Activated CD4-positive, alpha-beta T cell treated with anti-CD3 and anti-CD28 coated beads for 1 hour (primary cell): ENCODE measurements around the gene GREM2.

Source experiments
- DNase-seq: peaks from one replicate; pipeline ENCODE4 v3.0.0-alpha.2; 2020

The GREM2 gene

GRCh38 chr1:240555524-240555923, 56.4 kb downstream of the GREM2 start:
- DNase-seq: no peak

DNA sequence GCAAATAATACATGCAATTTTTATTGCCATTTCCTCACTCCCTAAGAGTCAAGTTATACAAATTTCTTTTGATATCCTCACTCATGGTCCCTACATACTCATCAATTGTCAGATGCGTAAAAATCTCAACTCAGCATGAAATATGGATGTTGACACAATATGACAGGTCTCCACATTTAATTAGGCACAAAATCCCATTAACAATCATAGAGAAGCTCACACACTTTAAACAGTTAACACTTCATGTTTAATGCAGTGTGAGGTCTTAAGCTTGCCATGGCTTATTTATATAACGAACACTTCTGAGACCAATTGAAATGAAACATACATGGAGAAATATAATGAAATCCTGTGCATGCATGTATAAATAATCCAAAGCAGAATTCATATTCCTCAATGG, 58.6 kb downstream of the GREM2 start:
- DNase-seq: no peak

- no peak for DNase-seq
These were observed 72.1 kb downstream of the GREM2 start for GRCh38 chr1:240539769-240540414.

- no peak for DNase-seq
These were observed 73.1 kb downstream of the GREM2 start for GRCh38 chr1:240538776-240539430.

- no peak for DNase-seq
These were observed 78.7 kb downstream of the GREM2 start for GRCh38 chr1:240533154-240533780.

GRCh38 chr1:240528591-240528990, 83.4 kb downstream of the GREM2 start:
- DNase-seq: no peak

DNA sequence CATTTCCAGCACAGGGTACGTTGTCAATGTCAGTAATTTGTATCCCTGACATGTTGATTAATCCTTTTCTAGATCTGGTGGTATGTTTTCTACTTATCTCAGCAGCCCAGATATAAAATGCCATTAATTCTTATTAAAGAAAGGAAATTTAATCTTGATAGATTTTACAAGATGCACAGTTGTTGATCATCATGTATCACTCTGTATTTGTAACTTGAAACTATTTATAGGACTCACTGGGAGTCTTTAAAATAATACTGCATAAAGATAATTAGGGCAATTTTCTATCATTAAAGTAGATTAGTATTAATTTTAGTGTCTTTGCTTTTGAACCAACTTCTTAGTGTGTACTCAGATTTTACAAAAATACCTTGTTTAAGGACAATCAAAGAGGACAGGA, 84.9 kb downstream of the GREM2 start:
- no peak for DNase-seq

DNA sequence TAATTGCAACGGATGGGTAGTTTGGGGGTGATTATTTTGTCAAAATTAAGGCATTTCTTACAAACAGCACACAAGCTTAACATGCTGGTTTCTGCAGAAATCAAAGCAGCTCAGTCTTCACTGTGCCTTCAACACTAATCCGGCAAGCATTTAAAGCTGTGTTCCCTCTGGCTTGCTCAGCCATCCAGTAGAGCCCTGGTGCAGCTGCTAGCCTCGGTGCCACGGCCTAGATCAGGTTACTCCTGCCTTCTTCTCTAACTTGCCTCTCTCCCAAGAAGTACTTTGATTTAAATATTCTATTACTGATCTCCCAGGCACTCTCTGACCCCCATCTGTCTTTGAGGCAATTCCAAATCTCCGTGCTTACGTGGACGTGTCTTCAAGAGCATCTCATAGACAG, 85.6 kb downstream of the GREM2 start:
- no peak for DNase-seq

DNA sequence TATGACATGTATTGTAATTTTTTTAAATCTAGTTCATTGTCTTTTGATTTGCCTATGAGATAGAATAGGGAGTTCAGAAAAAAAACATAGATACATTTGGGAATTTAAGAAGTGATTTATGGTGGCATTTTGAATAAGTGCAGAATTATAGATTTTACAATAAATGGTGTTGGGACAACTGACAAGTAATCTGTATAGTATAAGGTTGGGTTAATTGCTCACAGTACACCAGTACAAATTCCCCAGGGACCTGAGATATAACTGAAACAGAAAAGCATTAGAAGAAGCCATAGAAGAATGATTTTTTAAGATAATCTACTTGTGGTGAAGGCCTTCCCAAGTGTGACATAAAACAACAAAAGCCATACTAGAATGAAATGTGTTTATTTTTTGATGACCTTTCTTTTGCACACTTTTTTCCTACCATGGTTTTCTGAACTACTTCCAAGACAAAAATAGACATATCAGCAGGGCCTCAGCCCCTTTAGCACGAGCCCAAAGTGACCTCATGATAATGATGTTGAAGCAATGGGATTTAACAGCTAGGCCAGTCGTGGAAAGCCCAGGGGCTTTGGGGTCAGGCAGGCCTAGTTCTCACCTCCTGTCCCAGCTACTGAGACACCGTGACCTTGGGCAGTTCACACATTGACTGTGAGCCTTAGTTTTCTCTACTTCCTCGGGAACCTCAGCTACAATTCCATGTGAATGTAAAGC, 87.4 kb downstream of the GREM2 start:
- DNase-seq: no peak

DNA sequence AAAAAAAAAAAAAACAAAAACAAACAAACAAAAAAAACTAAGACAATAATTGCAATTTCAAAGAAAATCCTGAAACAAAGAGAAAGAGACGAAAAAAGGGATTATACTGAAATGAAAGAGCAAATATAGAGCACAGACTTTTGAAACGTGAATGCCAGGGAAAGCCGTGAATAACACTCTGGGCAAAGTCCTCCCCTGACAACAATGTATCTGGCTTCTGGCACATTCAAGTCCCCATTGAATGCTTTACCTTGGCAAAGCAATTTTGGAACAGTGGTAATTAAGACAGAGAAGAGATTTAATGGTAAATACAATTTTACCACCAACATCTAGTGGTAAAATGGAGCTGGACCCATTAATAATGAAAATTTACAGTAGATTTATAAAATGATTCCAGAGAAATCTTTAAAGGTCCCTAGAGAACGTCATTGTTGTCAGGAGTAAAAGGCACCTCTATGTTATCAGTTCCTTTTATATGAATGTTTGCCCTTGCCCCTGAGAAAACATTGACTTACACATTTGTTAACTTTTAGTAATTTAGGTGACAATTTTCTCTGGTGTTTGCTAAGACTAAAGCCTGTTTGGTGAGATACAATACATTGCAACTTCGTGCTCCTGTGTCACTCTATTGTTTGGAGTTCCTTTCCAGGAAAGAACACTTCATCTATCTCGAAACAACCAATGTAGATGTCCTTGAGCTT, 89.7 kb downstream of the GREM2 start:
- DNase-seq: no peak

DNA sequence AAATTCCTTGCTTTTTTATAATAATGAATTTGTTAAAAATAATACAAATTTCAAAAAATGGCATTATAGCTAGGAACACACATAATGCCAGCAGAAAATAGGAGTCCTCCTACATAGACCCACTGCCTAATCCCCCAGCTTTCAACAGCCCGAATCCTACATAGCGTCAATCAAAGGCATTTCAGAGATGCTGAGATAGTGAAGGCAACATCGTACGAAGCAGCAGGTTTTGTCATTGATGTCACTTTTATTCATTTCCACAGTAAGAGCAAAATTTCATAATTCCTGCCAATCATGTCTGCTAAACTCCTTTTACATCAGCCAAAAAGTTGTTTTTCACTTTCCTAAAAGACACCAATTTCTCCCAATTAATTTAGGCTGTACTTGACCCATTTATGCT, 94.1 kb downstream of the GREM2 start:
- DNase-seq: no peak

GRCh38 chr1:240516069-240516468, 95.9 kb downstream of the GREM2 start:
- no peak for DNase-seq

GRCh38 chr1:240515505-240515904, 96.5 kb downstream of the GREM2 start:
- no peak for DNase-seq

GRCh38 chr1:240511789-240512188, 100.2 kb downstream of the GREM2 start:
- no peak for DNase-seq

GRCh38 chr1:240508950-240509349, 103.0 kb downstream of the GREM2 start:
- no peak for DNase-seq

DNA sequence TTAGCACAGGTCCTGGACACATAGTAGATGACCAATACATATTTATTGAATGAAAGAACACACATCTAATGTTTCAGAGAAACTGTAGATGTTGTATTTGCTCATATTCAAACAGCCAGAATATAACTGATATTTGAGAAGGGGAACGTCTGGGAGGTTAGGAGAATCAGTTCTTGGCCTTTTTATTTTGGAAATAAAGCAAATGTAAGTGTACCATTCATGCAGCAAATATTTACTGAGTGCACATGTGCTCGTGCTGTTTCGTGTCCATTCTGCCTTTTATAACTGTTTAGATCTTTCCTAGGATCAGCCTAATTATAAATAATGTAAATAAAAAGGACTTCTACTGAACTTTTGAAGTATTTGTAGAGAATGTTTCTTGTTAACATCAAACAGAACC, 103.8 kb downstream of the GREM2 start:
- DNase-seq: no peak

- no peak for DNase-seq
These were observed 105.8 kb downstream of the GREM2 start for GRCh38 chr1:240506176-240506575.

DNA sequence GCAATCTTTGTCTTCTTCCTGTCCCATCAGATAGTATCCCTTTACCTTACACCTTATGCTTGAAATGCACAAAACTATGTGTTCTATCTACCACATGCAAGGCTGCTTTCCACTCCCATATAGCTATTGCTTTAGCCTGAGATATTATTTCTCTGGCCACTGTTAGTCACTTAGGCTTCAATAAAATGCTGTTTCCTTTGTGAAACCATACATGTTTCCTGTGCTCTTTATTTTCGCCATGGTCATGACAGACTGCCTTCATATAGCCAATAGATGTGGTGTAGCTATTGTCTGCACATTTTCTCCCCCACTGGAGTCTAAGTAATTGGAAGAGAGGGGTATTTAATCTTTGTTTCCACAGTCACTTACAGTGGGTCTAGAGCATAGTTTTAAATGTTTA, 108.4 kb downstream of the GREM2 start:
- DNase-seq: no peak

DNA sequence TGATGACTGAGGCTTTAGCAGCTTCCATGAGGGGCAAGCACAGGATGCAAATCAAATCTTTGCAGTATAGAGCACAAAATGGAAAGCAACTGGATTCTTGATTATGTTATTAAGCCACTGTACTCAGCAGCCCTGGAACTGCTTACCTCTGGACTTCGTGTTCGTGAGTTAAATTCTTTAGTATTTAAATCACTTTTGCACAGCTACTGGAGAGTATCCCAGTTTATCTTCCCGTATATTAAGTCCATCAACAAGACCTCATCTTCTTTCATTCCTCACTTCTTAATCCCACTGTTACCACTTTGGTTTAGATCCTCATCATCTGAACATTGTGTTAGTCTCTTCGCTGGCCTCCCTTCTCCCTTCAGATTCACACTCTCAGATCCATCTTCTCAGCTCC, 108.9 kb downstream of the GREM2 start:
- no peak for DNase-seq

DNA sequence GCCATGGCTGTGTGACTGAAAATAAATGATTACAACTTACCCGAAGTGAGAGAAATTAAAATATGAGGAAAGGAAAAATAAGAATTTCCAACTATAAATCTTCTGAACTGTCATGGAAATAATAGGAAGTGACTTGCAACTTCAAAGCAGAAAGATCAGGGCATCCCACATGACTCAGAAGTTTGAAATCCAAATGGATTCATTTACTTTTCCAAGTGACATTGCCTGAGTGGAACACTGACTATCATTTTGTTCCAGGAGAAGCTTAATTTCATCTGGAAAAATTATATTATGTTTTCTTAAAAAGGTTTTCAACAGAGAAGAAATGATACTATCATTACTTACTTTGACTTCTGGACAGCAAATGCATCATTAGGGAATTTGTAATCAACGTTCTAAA, 110.8 kb downstream of the GREM2 start:
- no peak for DNase-seq

DNA sequence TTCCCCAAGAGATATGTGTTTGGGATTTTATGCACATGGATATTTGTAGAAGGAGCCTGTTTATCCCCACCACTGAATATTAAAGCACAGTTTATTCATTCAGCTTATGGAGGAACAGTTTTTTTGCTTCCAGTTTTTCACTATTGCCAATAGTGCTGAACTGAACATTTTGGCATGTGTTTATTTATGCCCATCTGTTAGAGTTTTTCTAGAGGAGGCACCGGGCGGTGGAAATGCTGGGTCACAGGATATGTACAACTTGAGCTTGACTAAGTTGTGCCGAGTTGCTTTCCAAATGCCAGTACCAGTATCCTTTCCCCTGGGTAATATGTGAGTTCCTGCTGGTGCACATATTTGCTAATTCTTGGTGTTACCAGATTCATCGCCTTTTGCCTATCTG, 111.3 kb downstream of the GREM2 start:
- no peak for DNase-seq

DNA sequence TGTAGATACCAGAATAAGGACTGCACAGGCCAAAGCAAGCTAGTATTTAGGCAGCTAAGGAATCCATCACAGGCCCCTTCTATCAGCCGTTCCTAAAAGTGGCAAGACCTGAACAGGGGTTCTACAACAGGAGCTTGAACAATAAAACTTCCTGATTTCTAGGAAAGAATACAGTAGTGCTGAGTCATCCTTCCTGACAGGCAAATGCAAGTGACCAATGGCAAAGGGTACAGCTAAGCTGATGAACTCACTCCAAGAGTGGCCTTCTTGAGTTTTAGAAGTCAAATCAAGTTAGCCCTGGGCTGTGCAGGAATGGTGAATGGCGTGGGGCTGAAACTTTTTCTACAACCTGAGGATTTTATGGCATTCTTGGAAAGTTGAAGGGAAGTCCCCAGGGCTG, 112.9 kb downstream of the GREM2 start:
- DNase-seq: no peak

DNA sequence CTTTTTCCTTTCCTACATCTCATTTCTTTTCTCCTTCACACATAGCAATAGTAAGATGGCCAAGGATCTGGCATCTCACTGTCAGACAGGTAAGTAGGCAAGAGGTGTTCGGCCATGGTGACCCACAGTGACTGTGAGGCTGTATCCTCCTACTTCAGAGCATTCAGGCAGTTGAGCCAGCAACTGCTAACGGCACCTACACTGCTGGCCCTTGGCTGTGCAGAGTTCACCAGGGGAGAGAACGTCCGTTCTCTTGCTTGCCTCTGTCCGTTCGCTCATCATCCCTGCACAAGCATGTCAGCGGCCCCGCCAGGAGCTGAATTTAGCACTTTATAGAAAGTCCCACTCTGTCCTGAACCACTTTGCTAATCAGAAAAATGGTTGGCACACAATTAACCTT, 113.6 kb downstream of the GREM2 start:
- DNase-seq: no peak
